HG03135 (cell line): ENCODE data around the gene PLCL2.

Source experiments
- ATAC-seq: cut with Tn5 transposase; IDR thresholded peaks from one replicate; pipeline ENCODE4 v1.9.1; 2021; ENCODE audit warnings: mild to moderate bottlenecking, moderate library complexity; ENCODE audit not compliant: unreplicated experiment

The PLCL2 gene

DNA sequence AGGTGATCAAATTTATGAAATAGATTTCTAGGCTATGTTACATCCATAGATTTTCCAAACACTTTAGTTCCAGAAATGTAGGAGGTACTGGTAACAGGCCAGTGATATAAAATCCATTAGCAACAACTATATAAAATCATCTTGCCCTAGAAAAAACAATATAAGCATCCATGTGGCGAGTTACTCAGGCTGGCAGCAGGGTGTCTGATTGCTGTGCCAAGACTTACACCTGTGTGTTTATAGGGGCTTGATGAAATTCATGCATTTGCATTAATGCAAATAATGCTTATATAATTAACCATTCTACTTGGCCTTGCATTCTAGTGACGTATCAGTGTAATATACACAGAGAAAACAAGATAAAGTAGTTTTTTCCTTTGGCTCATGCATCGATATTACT is 153.4 kb downstream of the PLCL2 start:
- no peak for ATAC-seq

- no peak for ATAC-seq
Measured at GRCh38 chr3:17038900-17039553, 154.3 kb downstream of the PLCL2 start.

GRCh38 chr3:17039594-17039993 is 154.8 kb downstream of the PLCL2 start:
- no peak for ATAC-seq

GRCh38 chr3:17040322-17040989 is 155.7 kb downstream of the PLCL2 start:
- ATAC-seq: no peak

GRCh38 chr3:17040990-17041377 is 156.2 kb downstream of the PLCL2 start:
- no peak for ATAC-seq

GRCh38 chr3:17044855-17045254 is 160.1 kb downstream of the PLCL2 start:
- ATAC-seq: peak; percentile 67

- ATAC-seq: no peak
Measured at GRCh38 chr3:17045705-17046104, 160.9 kb downstream of the PLCL2 start.

- ATAC-seq: no peak
Measured at GRCh38 chr3:17046623-17047022, 161.9 kb downstream of the PLCL2 start.

- no peak for ATAC-seq
Measured at GRCh38 chr3:17047162-17047561, 162.4 kb downstream of the PLCL2 start.

DNA sequence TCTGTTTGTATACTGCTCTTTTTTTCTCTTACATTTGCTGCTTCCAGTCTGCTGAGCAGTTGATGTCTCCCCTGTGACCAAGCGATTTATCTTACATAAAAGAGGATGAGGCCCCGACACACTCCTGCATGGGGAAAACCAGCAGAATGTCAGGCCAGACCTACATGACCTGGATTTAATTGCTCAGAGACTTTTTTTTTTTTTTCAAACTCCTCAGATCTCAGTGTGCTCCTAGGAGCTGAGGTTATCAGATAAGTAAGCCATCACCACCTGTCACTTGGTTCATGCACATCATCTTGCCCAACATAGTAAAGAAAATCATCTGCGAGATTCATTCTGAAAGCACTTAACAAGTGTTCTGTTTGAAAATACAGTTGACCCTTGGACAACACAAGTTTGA is 163.1 kb downstream of the PLCL2 start:
- no peak for ATAC-seq

GRCh38 chr3:17050071-17050470 is 165.3 kb downstream of the PLCL2 start:
- no peak for ATAC-seq

GRCh38 chr3:17050506-17050905 is 165.8 kb downstream of the PLCL2 start:
- no peak for ATAC-seq

DNA sequence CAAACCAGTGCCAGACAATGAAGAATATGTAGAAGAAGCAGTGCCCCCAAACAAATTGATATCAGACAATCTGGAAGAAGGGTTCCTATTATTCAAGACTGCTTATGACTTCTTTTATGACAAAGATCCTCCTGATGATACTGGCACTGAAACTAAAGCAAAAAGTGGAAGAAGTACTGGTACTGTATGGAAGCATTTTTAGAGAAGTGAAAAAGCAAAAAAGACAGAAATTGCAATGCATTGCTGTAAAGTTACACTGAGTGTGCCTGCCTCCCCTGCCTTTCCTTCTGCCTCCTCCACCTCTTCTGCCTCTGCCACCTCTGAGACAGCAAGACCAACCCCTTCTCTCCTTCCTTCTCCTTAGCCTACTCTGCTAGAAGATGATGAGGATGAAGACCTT is 167.6 kb downstream of the PLCL2 start:
- peak; percentile 55 for ATAC-seq

DNA sequence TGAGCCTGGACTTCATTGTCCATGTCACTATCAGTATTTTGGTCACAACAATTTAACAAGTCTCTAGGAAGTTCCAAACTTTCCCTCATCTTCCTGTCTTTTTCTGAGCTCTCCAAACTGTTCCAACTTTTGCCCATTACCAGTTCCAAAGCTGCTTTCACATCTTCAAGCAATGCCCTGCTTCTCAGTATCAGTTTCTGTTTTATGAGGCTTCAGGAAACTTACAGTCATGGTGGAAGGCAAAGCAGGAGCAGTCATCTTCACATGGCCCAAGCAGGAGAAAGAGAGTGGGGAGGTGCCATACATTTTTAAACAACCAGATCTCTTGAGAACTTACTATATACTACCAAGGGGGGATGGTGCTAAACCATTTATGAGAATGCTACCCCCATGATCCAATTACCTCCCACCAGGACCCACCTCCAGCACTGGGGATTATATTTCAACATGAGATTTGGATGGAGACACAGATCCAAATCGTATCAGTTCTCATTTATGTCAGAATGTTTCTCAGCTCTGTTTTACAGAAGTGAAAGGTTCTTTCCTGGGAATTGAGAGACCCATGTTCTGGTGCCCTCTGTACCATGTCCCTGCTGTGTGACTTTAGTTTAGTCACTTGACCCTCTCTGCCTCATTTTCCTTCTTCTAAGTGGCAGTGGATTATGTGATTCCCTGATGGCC is 169.7 kb downstream of the PLCL2 start:
- no peak for ATAC-seq

- no peak for ATAC-seq
Measured at GRCh38 chr3:17054982-17055343, 170.2 kb downstream of the PLCL2 start.

DNA sequence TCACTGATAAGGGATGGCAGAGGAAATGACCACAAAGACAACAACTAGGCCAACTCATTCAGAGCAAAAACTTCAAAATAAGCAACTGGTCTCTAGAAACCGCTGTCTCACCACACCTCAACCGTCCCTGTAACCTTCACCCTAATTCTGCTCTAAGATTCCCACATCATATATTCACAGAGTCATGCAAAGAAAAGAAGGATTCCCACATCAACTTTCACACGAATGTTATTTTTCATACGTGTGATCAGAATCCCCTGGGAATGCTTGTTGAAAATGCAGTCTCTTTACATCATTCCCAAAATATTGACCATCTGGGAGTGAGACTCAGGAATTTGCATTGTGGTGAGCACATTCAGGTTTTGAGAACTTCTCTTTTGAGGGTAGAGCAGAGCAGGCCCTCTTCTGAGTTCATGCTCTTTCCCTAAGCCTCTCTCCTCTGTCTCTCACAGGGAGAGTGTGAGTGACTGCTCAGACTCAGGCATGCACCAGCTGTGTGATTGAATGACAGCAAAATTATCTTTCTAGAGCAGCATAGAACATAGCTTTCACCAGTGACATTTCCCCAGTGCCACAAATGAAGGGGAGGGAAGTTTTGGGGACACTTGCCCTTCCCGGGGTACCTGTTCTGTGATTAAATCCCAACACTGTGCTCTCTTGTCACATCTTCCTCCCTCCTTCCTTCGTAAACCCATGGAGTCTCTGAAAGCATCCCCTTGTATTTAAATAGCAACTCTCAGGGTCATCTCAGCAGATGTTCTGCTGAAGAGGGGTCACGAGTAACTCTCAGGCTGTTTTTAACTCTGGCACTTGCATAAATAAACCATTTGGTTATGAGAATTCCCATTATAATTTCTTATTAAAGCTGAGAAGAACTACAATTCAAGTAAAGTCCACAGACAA is 170.9 kb downstream of the PLCL2 start:
- no peak for ATAC-seq

DNA sequence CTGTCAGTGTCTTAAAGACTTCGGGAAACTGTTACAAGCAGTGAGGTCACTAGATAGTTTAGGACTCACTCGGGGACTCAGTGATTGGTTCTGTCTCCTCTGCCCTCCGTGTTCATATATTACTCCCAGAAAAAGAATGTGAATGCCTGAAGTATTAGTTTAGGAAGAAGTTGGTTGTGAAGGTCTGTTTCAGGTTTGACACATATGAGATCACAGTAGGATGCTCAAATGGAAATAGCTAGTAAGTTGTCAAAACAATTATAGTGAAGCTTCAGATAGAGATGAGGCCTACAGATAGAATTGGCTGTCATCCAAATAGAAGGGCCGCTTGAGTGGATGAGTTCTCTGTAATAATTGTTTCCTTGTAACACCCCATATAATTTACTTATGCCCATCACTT is 172.6 kb downstream of the PLCL2 start:
- ATAC-seq: no peak

DNA sequence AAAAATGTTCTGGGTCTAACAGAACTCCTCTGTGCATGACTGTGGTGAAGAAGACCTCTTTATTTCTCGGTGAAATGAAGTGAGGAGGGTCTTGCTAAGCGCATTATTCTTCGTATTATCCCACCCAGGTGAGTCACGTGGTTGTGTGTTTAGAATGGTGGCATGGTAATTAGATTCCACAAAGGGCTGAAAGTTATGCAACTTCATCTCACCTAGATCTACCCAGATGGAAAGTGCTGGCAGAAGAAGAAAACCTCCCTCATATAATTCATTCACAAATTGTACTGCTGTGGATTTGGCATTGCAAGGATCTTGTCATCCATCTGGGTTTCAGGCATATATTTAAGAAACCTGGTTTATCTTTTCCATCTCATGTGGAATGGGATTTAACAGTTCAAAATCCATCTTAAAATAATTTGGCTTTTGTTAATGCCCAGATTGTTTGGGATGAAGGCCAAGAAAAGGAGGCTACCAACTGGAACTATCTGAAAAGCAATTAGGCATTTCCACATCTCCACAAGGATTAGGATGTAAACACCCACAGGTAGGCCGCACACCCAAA is 175.3 kb downstream of the PLCL2 start:
- no peak for ATAC-seq

GRCh38 chr3:17061005-17061404 is 176.2 kb downstream of the PLCL2 start:
- no peak for ATAC-seq

DNA sequence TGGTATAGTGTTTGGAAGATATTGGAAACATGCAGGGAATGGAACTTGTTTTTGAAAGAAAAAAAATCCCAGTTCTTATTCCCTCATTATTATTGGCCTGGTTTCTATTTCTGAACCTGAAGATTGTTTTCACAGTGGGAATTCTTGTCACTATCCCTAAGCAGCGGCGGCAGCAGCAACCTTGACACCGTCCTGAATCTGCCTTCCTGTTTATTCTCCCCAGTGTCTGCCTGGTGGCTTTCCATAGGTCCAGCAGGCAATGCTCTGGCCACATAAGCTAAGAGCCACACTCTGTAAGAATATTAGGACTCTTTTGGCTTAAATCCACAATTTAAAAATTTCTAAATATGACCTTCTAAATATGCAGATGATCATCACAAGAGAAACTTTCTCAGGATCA is 178.0 kb downstream of the PLCL2 start:
- ATAC-seq: no peak

DNA sequence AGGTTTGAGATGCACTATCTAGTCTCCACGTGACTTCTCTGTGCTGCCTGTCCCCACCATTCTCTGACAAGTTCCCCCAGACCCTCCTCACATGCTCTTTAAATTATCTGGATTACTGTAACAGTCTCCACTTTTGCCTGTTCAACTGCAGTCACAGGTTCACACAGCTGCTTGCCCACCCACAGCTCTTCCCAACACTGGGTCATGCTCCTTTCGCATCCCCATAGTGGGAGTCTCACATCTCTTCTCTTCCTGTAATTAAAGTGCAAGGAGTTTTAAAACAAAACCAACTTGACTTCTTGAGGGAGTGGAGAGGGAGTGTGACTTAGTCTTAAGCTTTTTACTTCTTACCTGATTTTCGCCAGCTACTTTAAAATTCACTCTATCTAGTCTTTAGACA is 178.8 kb downstream of the PLCL2 start:
- ATAC-seq: no peak
